Right lobe of liver (tissue), 6 donors: ENCODE results near the gene RAP1A. TPM values are rescaled to one million over a fixed set of nuclear protein-coding genes. Genes with fewer than 3 reads are reported as not detected.

ENCODE experiments used
- ATAC-seq, 4 donors: fragments of 200-7000 bp; cut with Tn5 transposase; one replicate each; pipeline ENCODE4 v1.9.1; 2020; ENCODE audit warnings: mild to moderate bottlenecking in 4 of 4, moderate library complexity in 4 of 4
- DNase-seq, 3 donors: peaks; one replicate each; pipeline ENCODE4 v3.0.0-alpha.2; 2020
- H3K27ac ChIP-seq, 3 donors: fragments of 200-600 bp; one replicate each; pipeline ENCODE4 v1.8.0; 2022
- H3K27me3 ChIP-seq, 2 donors: fragments of 200-600 bp; one replicate each; pipeline ENCODE4 v1.8.0; 2022
- H3K36me3 ChIP-seq, 4 donors: fragments of 200-600 bp; sonication (generic) in 1 of 4; one replicate each; pipeline versions ENCODE4 v1.5.1 to v1.8.0; 2017 to 2022; ENCODE audit warnings: control low read depth in 1 of 4
- H3K4me1 ChIP-seq, 4 donors: fragments of 200-600 bp; sonication (generic) in 1 of 4; one replicate each; pipeline versions ENCODE4 v1.5.1 to v1.8.0; 2017 to 2022; ENCODE audit warnings: control low read depth in 1 of 4
- H3K4me3 ChIP-seq, 3 donors: fragments of 200-600 bp; one replicate each; pipeline ENCODE4 v1.8.0; 2022
- H3K9me3 ChIP-seq, 4 donors: fragments of 200-600 bp; sonication (generic) in 1 of 4; one replicate each; pipeline versions ENCODE4 v1.5.1 to v1.8.0; 2017 to 2022; ENCODE audit warnings: control low read depth in 1 of 4
- CTCF ChIP-seq, 4 donors: fragments of 200-600 bp in 3 of 4; fragments of 450-650 bp in 1 of 4; IDR thresholded peaks; one replicate each; pipeline versions ENCODE4 v1.5.1 to v1.8.0; 2016 to 2022; ENCODE audit warnings: antibody characterized with exemption in 4 of 4, mild to moderate bottlenecking in 2 of 4
- POLR2A ChIP-seq: fragments of 450-650 bp; IDR thresholded peaks from one replicate; pipeline ENCODE4 v1.6.1; 2017; ENCODE audit warnings: antibody characterized with exemption, mild to moderate bottlenecking
- WGBS: methylation state at CpG from one replicate; pipeline ENCODE4 v1.1.6; 2018; ENCODE audit warnings: low coverage, low lambda C conversion rate; ENCODE audit not compliant: insufficient coverage; ENCODE audit errors: missing lambda C conversion rate; 5-methylcytosine and 5-hydroxymethylcytosine counted together
- intact Hi-C, 2 donors: fragments of 100-400 bp; cut with DNase I; formaldehyde crosslinking; loops; one replicate each; pipeline versions ENCODE4 v1.11.2 to v1.14.1; 2022
- total RNA-seq, 6 experiments: library from RNA; depleted of rRNA in 2 of 6; stranded (reverse); fragments of >200 nt in 2 of 6; fragmentation: NEBNext Ultra II Directional in 3 of 6; extraction: Animal tissue kit (Norgen Biotek cat#: 25700) in 3 of 6; gene quantifications; one replicate each; pipeline versions ENCODE4 v1.1.0 to v1.2.4, GENCODE V29; 2016 to 2023
- donor health status: DM: no; HTN: yes; CAD: no.
- donor health status: DM: no; HTN: no; CAD: no.
- donor health status: DM: no; HTN: no; CAD: no.
- donor health status: DM: no; HTN: yes; CAD: no.
- donor health status: DM: no; HTN: yes; CAD: no.

The RAP1A gene
- total RNA-seq, 6 experiments from 2014 or later: 25.9 to 53.8 (median 33.3) TPM

GRCh38 chr1:111751906-111752575 lies 132.5 kb downstream of the RAP1A start:
- DNase-seq (no peak), ATAC-seq (no peak)
- H3K4me3 ChIP-seq: no peak overlapping the region
- H3K4me1 ChIP-seq: peaks cover 0 to 11% (median 3%) of the 10 kb centered on the region in 4 donors
- H3K9me3 ChIP-seq: no peaks in the 10 kb centered on the region
- 39% methylated on average over 2 of the region's 2 CpGs for WGBS
- TF ChIP-seq CTCF (IDR thresholded peaks at IDR 0.05): no peak
- no peak for TF ChIP-seq POLR2A
- intact Hi-C loops: no loop called here
- no peaks in the 10 kb centered on the region for H3K27me3 ChIP-seq
- H3K27ac ChIP-seq: no peak overlapping the region
- no peaks in the 10 kb centered on the region for H3K36me3 ChIP-seq

GRCh38 chr1:111754984-111755330 lies 135.4 kb downstream of the RAP1A start:
- H3K27ac ChIP-seq: peak overlapping the region; percentile 82 to 84 (median 83)
- ATAC-seq (peak; percentile 24 to 35 (median 28)), DNase-seq (peak in 1 of 3 donors; percentile 52)
- H3K4me1 ChIP-seq: peaks cover 0 to 12% (median 3%) of the 10 kb centered on the region in 4 donors
- H3K9me3 ChIP-seq: no peaks in the 10 kb centered on the region
- intact Hi-C loops: no loop called here
- no peaks in the 10 kb centered on the region for H3K27me3 ChIP-seq
- H3K4me3 ChIP-seq: peak overlapping the region; percentile 68 to 81 (median 72)
- no peak for TF ChIP-seq POLR2A
- TF ChIP-seq CTCF (IDR thresholded peaks at IDR 0.05): no peak
- 3% methylated on average over 7 of the region's 12 CpGs for WGBS
- peaks cover 0 to 3% (median 0%) of the 10 kb centered on the region in 4 donors for H3K36me3 ChIP-seq

GRCh38 chr1:111755331-111756123 lies 135.9 kb downstream of the RAP1A start, which contains the start of gene DDX20:
DDX20 (plus strand) TSS chr1:111755901; CDS start chr1:111755925, 24 bp downstream.
- intact Hi-C loops: no loop called here
- H3K4me3 ChIP-seq: peak within 1 kb of the TSS; percentile 68 to 81 (median 72)
- peak; percentile 98 to 99 (median 98) for ATAC-seq
- peak within 1 kb of the TSS; percentile 82 to 84 (median 83) for H3K27ac ChIP-seq
- WGBS: 0% methylated on average over 17 of the region's 67 CpGs
- peaks cover 0 to 3% (median 0%) of the 10 kb centered on the region in 4 donors for H3K36me3 ChIP-seq
- H3K9me3 ChIP-seq: no peaks in the 10 kb centered on the region
- peaks cover 0 to 15% (median 3%) of the 10 kb centered on the region in 4 donors for H3K4me1 ChIP-seq
- peak; percentile 95 to 96 (median 95) for DNase-seq
- no peaks in the 10 kb centered on the region for H3K27me3 ChIP-seq
- TF ChIP-seq POLR2A: peak; percentile 51
- TF ChIP-seq CTCF (IDR thresholded peaks at IDR 0.05): peak; percentile 86 to 95 (median 94)

GRCh38 chr1:111756124-111756513 lies 136.5 kb downstream of the RAP1A start:
- Histone ChIP-seq H3K9me3 (no peaks in the 10 kb centered on the region), H3K27ac (peak overlapping the region; percentile 82 to 84 (median 83)), H3K4me3 (peak overlapping the region; percentile 68 to 81 (median 72)), H3K4me1 (peaks cover 0 to 21% (median 6%) of the 10 kb centered on the region in 4 donors), H3K27me3 (no peaks in the 10 kb centered on the region), H3K36me3 (peaks cover 0 to 6% (median 1%) of the 10 kb centered on the region in 4 donors)
- DNase-seq: no peak
- WGBS: under 1% methylated on average over 10 of the region's 35 CpGs
- TF ChIP-seq POLR2A (no peak), CTCF (IDR thresholded peaks at IDR 0.05) (no peak)
- peak in 2 of 4 donors; percentile 21 to 22 for ATAC-seq
- intact Hi-C loops: no loop called here
